Lower leg skin (tissue), 4 donors: ENCODE measurements around the gene BICC1. TPM values are rescaled to one million over a fixed set of nuclear protein-coding genes. Genes with fewer than 3 reads are reported as not detected.

Experiments
- DNase-seq, 2 donors: peaks; one replicate each; pipeline ENCODE4 v3.0.0-alpha.2; 2019; ENCODE audit warnings: low spot score in 2 of 2
- H3K4me3 ChIP-seq: fragments of 200-600 bp; sonication (generic); 2 replicates; pipeline ENCODE4 v1.5.1; 2017; ENCODE audit warnings: mild to moderate bottlenecking, low read depth; ENCODE audit not compliant: poor library complexity, severe bottlenecking
- POLR2A ChIP-seq, 2 donors: fragments of 450-650 bp; IDR thresholded peaks; one replicate each; pipeline ENCODE4 v1.6.1; 2016 to 2017; ENCODE audit warnings: antibody characterized with exemption in 2 of 2, mild to moderate bottlenecking in 1 of 2, moderate library complexity in 1 of 2
- WGBS, 2 donors: methylation state at CpG; one replicate each; pipeline ENCODE4 v1.1.5; 2018; 5-methylcytosine and 5-hydroxymethylcytosine counted together
- intact Hi-C: fragments of 100-400 bp; cut with DNase I; formaldehyde crosslinking; loops from one replicate; pipeline ENCODE4 v1.15.0; 2023; ENCODE audit warnings: low total_unique reads
- total RNA-seq, 4 donors: library from RNA; depleted of rRNA; stranded (reverse); fragments of >200 nt; gene quantifications; one replicate each; pipeline ENCODE4 v1.1.0, GENCODE V29; 2016
- TF ChIP-seq, protein P1 (sequence below), 3 donors: fragments of 450-650 bp; IDR thresholded peaks; one replicate each; pipeline ENCODE4 v1.5.1; 2016; ENCODE audit warnings: antibody characterized with exemption in 3 of 3, mild to moderate bottlenecking in 3 of 3, moderate library complexity in 2 of 3

BICC1 gene
- total RNA-seq, 4 donors from 2014 or later, result 5.0 to 11.5 (median 7.1) TPM

DNA sequence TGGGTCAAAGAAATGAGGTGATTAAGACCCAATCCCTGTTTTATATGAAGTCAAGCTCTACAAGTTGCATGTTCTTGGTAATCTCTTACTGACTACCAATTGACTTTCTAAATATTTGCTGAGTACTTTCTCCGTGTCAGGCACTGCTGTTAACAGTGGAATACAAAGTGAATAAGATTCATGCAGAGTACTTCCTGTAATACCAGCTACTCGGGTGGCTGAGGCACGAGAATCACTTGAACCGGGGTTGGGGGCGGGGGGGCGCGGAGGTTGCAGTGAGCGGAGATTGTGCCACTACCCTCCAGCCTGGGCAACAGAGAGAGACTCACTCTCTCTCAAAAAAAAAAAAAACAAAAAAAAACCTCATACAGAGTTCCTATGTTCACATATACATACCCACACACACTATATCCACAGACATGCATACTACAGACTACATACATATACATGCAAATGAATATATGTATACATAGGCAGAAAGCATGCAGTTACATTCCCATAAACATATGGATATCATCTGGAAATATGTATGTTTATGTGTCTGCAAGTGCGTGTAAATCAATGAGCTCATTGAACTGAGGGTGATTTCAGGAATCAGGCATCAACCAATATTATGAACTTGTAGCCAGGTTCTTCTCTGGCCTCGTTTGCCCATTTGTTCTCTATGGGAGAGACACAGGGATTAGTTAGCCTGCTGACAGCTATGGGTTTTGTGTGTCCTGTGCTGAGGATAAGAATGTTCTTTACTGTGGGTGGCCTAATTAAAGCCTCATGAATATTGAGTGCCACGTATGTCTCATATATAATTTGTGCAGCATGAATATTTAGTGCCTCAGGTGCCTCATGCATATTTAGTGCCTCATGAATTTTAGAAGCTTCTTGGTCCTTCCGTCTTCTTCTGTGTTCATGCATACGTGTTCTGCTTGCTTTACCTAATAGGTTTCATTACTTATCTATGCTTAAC lies 73.9 kb downstream of the BICC1 start:
- intact Hi-C loops, result no loop called here
- TF ChIP-seq POLR2A (IDR thresholded peaks at IDR 0.05), result no peak
- TF ChIP-seq, protein P1, sequence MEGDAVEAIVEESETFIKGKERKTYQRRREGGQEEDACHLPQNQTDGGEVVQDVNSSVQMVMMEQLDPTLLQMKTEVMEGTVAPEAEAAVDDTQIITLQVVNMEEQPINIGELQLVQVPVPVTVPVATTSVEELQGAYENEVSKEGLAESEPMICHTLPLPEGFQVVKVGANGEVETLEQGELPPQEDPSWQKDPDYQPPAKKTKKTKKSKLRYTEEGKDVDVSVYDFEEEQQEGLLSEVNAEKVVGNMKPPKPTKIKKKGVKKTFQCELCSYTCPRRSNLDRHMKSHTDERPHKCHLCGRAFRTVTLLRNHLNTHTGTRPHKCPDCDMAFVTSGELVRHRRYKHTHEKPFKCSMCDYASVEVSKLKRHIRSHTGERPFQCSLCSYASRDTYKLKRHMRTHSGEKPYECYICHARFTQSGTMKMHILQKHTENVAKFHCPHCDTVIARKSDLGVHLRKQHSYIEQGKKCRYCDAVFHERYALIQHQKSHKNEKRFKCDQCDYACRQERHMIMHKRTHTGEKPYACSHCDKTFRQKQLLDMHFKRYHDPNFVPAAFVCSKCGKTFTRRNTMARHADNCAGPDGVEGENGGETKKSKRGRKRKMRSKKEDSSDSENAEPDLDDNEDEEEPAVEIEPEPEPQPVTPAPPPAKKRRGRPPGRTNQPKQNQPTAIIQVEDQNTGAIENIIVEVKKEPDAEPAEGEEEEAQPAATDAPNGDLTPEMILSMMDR (IDR thresholded peaks at IDR 0.05), result no peak
- 84 to 85% methylated on average over 13 of the region's 13 CpGs for WGBS, 2 donors
- H3K4me3 ChIP-seq, result no peak overlapping the region
- DNase-seq, result no peak

DNA sequence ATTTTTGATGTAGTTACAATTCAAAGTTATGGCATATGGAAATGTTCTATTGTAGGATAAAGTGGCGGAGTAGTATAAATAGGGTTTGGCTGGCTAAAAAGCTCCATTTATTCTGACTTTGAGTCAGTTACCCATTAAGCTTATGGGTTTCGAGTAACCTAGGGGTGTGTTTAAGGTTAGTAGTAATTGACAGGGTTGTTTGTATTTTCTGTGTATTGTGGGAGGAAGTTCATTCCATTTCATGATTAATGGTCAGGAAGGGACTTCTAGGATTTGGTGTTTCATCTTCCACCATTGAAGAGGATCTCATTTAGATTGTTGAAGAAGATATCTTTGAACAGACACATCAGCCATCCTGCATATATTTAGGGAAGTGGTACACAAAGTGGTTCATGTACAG lies 75.0 kb downstream of the BICC1 start:
- no peak for DNase-seq
- intact Hi-C loops, result no loop called here
- WGBS, 2 donors, result 88 to 100% methylated on average over 2 of the region's 2 CpGs
- no peak for TF ChIP-seq POLR2A (IDR thresholded peaks at IDR 0.05)
- TF ChIP-seq, protein P1 (IDR thresholded peaks at IDR 0.05), result no peak
- no peak overlapping the region for H3K4me3 ChIP-seq

DNA sequence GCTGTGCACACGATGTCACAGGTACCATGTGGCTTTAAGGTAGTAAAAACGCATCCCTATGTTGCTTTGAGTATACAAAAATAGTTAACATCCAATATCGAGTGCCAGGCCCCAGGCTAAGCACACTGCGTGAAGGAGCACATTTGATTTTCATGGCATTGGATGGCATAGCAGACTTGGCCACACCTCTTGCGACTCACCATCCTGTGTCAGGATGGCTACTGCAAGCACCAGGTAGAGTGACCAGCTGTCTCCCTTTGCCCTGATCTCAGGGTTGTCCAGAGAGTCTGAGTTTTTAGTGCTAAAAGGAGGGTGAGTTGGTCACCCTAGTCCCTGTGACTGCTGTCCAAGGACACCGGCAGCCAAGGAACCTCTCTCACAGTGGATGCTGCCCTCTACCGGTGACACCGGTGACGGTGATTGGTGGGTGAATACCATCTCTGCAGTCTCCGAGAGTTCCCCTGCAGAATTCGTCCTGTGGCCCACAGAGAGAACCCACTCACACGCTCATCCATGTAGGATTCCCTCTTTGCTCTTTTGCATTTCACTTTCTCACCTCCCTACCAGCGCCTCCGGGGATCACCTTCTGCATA lies 76.1 kb downstream of the BICC1 start:
- no peak for DNase-seq
- no peak for TF ChIP-seq POLR2A (IDR thresholded peaks at IDR 0.05)
- TF ChIP-seq, protein P1 (IDR thresholded peaks at IDR 0.05), result no peak
- intact Hi-C loops, result no loop called here
- 80 to 84% methylated on average over 14 of the region's 14 CpGs for WGBS, 2 donors
- no peak overlapping the region for H3K4me3 ChIP-seq

DNA sequence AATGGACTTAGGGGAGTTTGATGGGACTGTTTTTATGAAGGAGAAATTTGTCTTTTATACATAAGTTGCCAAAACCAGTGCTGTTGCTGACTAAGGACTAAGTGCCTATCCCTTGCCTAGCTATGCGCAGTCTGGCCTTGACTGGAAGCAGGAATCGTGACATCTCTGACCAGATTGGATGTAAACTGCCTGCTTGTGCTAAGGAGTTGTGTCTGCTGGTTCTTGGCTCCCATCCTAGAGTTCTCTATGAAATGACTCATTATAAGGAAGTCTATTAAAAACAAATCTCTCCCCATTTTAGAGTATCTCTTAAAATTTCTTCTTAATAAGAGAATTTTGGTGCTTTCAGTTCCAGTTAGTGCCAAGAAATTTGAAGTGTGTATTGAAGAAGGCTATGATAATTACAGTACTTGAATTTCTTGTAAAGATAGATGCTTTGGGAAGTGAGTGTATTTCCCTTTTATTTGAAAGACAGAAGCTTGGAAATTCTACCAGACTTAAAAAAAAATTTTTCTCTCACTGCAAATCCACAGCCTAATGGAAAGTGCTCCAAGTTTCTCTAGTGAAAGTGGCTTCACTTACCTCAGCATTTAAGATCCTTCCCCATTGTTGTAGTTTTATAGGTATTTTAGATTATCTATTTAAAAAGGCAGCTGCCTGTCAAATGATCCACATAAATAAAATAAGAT lies 77.6 kb downstream of the BICC1 start:
- TF ChIP-seq, protein P1 (IDR thresholded peaks at IDR 0.05), result no peak
- no peak for TF ChIP-seq POLR2A (IDR thresholded peaks at IDR 0.05)
- no peak for DNase-seq
- no peak overlapping the region for H3K4me3 ChIP-seq
- 22 to 43% methylated on average over 2 of the region's 2 CpGs for WGBS, 2 donors
- intact Hi-C loops, result no loop called here

DNA sequence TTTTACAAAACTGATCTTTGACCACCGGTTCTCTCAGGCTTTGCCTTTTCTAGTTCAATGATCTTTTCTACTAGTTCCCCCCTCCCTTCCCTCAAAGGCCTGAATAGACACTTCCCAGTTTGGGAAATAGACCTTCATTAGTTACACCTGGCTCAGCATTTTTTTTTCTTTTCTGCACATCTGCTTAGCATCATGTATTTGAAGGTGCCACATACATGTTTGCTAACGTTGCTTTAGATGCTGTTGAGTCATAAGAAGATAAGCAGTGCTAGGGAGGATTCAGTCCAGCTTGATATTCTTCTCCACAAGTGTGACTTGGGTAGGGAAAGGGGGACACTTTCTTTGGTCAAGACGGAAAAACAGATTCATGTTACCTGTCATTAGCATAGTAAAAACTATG lies 78.3 kb downstream of the BICC1 start:
- intact Hi-C loops, result no loop called here
- WGBS, 2 donors, result 62 to 66% methylated on average over 3 of the region's 3 CpGs
- TF ChIP-seq, protein P1 (IDR thresholded peaks at IDR 0.05), result no peak
- TF ChIP-seq POLR2A (IDR thresholded peaks at IDR 0.05), result no peak
- no peak overlapping the region for H3K4me3 ChIP-seq
- DNase-seq, result no peak
